Measurements from ENCODE around the gene MUC4. TPM values are rescaled to one million over a fixed set of nuclear protein-coding genes. Genes with fewer than 3 reads are reported as not detected.

Gene MUC4
- total RNA-seq, 1 experiment from 2014 or later = not detected

DNA sequence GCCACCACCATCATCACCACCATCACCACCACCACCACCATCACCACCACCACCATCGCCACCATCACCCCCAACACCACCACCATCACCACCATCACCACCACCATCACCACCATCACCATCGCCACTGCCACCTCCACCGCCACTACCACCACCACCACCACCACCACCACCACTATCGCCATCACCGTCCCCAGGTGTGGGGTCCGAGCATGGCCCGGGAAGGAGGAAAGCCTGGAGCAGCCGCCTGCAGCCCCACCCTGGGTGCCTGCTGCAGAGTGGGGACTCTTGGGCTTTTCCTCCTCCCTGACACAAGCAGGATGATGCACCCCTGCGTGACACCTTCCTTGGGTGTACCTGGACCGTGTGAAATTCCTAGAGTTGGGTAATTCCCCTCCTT is 43.9 kb downstream of the MUC4 start:
- H3K27me3 ChIP-seq (replicated peaks; ENCODE audit: insufficient read depth, low read depth, low read length, poor library complexity) = peaks cover 13% of the 10 kb centered on the region
- no peaks in the 10 kb centered on the region for H3K4me1 ChIP-seq (ENCODE audit: insufficient read depth, low read length, poor library complexity, severe bottlenecking)
- H3K27ac ChIP-seq (ENCODE audit: low read depth, low read length, poor library complexity, severe bottlenecking) = no peak overlapping the region
- TF ChIP-seq, protein P1, sequence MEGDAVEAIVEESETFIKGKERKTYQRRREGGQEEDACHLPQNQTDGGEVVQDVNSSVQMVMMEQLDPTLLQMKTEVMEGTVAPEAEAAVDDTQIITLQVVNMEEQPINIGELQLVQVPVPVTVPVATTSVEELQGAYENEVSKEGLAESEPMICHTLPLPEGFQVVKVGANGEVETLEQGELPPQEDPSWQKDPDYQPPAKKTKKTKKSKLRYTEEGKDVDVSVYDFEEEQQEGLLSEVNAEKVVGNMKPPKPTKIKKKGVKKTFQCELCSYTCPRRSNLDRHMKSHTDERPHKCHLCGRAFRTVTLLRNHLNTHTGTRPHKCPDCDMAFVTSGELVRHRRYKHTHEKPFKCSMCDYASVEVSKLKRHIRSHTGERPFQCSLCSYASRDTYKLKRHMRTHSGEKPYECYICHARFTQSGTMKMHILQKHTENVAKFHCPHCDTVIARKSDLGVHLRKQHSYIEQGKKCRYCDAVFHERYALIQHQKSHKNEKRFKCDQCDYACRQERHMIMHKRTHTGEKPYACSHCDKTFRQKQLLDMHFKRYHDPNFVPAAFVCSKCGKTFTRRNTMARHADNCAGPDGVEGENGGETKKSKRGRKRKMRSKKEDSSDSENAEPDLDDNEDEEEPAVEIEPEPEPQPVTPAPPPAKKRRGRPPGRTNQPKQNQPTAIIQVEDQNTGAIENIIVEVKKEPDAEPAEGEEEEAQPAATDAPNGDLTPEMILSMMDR (conservative IDR thresholded peaks at IDR 0.05; ENCODE audit: low read depth, low read length) = no peak
- TF ChIP-seq EZH2 (IDR thresholded peaks at IDR 0.05; ENCODE audit: borderline replicate concordance, low read depth, low read length, poor library complexity, severe bottlenecking) = no peak
- POLR2A ChIA-PET (ENCODE audit: low non-redundant PET) = no interaction called here
- CTCF ChIA-PET = no interaction called here
- intact Hi-C loops (cut with micrococcal nuclease; ENCODE audit: unreplicated experiment) = no loop called here
- DNase-seq (ENCODE audit: low spot score) = no peak
- H3K9me3 ChIP-seq (ENCODE audit: low read depth, low read length, poor library complexity, severe bottlenecking) = no peaks in the 10 kb centered on the region
- no peaks in the 10 kb centered on the region for H3K36me3 ChIP-seq (ENCODE audit: insufficient read depth, low read length, poor library complexity, severe bottlenecking)
- no TSS peak for BruUV-seq (replicated peaks)
- H3K4me3 ChIP-seq (ENCODE audit: low read depth, low read length, poor library complexity, severe bottlenecking) = no peak overlapping the region

GRCh38 chr3:195766671-195767070 is 45.1 kb downstream of the MUC4 start:
- no peaks in the 10 kb centered on the region for H3K4me1 ChIP-seq (ENCODE audit: insufficient read depth, low read length, poor library complexity, severe bottlenecking)
- DNase-seq (ENCODE audit: low spot score) = no peak
- H3K36me3 ChIP-seq (ENCODE audit: insufficient read depth, low read length, poor library complexity, severe bottlenecking) = no peaks in the 10 kb centered on the region
- H3K27ac ChIP-seq (ENCODE audit: low read depth, low read length, poor library complexity, severe bottlenecking) = no peak overlapping the region
- intact Hi-C loops (cut with micrococcal nuclease; ENCODE audit: unreplicated experiment) = no loop called here
- ChIA-PET CTCF (no interaction called here), POLR2A (ENCODE audit: low non-redundant PET) (no interaction called here)
- peaks cover 23% of the 10 kb centered on the region for H3K27me3 ChIP-seq (replicated peaks; ENCODE audit: insufficient read depth, low read depth, low read length, poor library complexity)
- no peaks in the 10 kb centered on the region for H3K9me3 ChIP-seq (ENCODE audit: low read depth, low read length, poor library complexity, severe bottlenecking)
- BruUV-seq (replicated peaks) = no TSS peak
- no peak for TF ChIP-seq EZH2 (IDR thresholded peaks at IDR 0.05; ENCODE audit: borderline replicate concordance, low read depth, low read length, poor library complexity, severe bottlenecking)
- TF ChIP-seq, protein P1 (conservative IDR thresholded peaks at IDR 0.05; ENCODE audit: low read depth, low read length) = no peak
- H3K4me3 ChIP-seq (ENCODE audit: low read depth, low read length, poor library complexity, severe bottlenecking) = no peak overlapping the region

DNA sequence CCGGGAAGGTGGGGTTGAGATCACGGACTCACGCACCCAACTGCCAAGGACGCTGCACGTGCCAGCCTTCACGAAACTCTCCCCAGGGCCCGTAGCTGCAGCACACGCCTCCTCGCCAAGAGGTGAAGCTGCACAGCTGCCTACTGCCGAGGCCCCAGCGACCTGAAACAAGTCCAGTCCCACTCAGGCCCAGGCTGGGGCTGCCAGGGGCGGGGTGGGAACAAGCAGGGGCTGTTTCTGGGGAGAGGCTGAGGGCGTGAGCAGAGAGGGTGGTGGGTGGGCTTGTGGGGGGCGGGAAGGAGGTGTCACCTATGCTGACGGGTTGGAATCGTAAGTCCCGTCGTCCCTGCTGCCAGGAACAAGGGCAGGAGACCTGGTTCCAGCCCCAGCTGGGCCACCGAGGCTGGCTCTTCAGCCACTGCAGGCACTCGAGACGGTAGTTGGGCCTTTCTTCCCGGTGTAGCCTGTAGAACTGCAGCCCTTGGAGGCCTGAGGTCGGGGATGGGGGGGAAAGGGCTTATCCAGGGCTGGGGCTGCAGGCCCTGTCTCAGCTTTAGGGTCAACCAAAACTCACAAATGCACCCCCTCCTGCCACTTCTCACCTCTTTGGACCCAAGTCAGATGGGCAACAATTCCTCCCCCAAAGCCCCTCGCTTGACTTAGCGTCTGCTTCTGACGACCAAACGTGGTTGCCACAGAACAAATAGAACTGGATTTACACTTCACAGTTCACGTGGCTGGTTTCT is 46.6 kb downstream of the MUC4 start:
- no TSS peak for BruUV-seq (replicated peaks)
- no peaks in the 10 kb centered on the region for H3K9me3 ChIP-seq (ENCODE audit: low read depth, low read length, poor library complexity, severe bottlenecking)
- H3K36me3 ChIP-seq (ENCODE audit: insufficient read depth, low read length, poor library complexity, severe bottlenecking) = no peaks in the 10 kb centered on the region
- H3K4me3 ChIP-seq (ENCODE audit: low read depth, low read length, poor library complexity, severe bottlenecking) = no peak overlapping the region
- CTCF ChIA-PET = no interaction called here
- H3K27me3 ChIP-seq (replicated peaks; ENCODE audit: insufficient read depth, low read depth, low read length, poor library complexity) = peaks cover 38% of the 10 kb centered on the region
- POLR2A ChIA-PET (ENCODE audit: low non-redundant PET) = no interaction called here
- DNase-seq (ENCODE audit: low spot score) = no peak
- H3K27ac ChIP-seq (ENCODE audit: low read depth, low read length, poor library complexity, severe bottlenecking) = no peak overlapping the region
- H3K4me1 ChIP-seq (ENCODE audit: insufficient read depth, low read length, poor library complexity, severe bottlenecking) = no peaks in the 10 kb centered on the region
- no peak for TF ChIP-seq EZH2 (IDR thresholded peaks at IDR 0.05; ENCODE audit: borderline replicate concordance, low read depth, low read length, poor library complexity, severe bottlenecking)
- TF ChIP-seq, protein P1 (conservative IDR thresholded peaks at IDR 0.05; ENCODE audit: low read depth, low read length) = no peak
- intact Hi-C loops (cut with micrococcal nuclease; ENCODE audit: unreplicated experiment) = no loop called here

Measured in A673 (cell line).